Coronary artery (tissue), 2 donors: ENCODE measurements around the gene PRM1.

Experiments
- DNase-seq: peaks from one replicate; pipeline ENCODE4 v3.0.0-alpha.2; 2017; ENCODE audit warnings: low spot score
- H3K27ac ChIP-seq, 2 donors: fragments of 200-600 bp; sonication (generic); one replicate each; pipeline ENCODE4 v1.5.1; 2016 to 2019
- H3K4me3 ChIP-seq: fragments of 200-600 bp; sonication (generic); 2 replicates; pipeline ENCODE4 v1.5.1; 2016; ENCODE audit warnings: mild to moderate bottlenecking, moderate library complexity
- CTCF ChIP-seq: fragments of 200-600 bp; sonication (generic); IDR thresholded peaks from one replicate; pipeline ENCODE4 v1.5.1; 2019; ENCODE audit warnings: antibody characterized with exemption

The PRM1 gene

GRCh38 chr16:11320170-11320569 lies 39.0 kb upstream of the PRM1 start:
- TF ChIP-seq CTCF, result no peak
- DNase-seq, result no peak
- H3K4me3 ChIP-seq, result no peak overlapping the region
- no peak overlapping the region for H3K27ac ChIP-seq

- Histone ChIP-seq H3K4me3 (no peak overlapping the region), H3K27ac (no peak overlapping the region)
- DNase-seq, result no peak
- no peak for TF ChIP-seq CTCF
Measured at GRCh38 chr16:11319529-11320146, 38.5 kb upstream of the PRM1 start.

- H3K27ac ChIP-seq, result no peak overlapping the region
- no peak overlapping the region for H3K4me3 ChIP-seq
- no peak for TF ChIP-seq CTCF
- DNase-seq, result no peak
Measured at GRCh38 chr16:11318817-11319216, 37.7 kb upstream of the PRM1 start.

- no peak for TF ChIP-seq CTCF
- H3K4me3 ChIP-seq, result no peak overlapping the region
- no peak for DNase-seq
- no peak overlapping the region for H3K27ac ChIP-seq
Measured at GRCh38 chr16:11316331-11317015, 35.3 kb upstream of the PRM1 start.

GRCh38 chr16:11315510-11315909 lies 34.4 kb upstream of the PRM1 start:
- no peak for TF ChIP-seq CTCF
- H3K27ac ChIP-seq, result no peak overlapping the region
- DNase-seq, result no peak
- no peak overlapping the region for H3K4me3 ChIP-seq

- Histone ChIP-seq H3K4me3 (no peak overlapping the region), H3K27ac (no peak overlapping the region)
- no peak for TF ChIP-seq CTCF
- no peak for DNase-seq
Measured at GRCh38 chr16:11314309-11314894, 33.3 kb upstream of the PRM1 start.
